ENCODE results near the gene KCTD2.
"Not testable (repeated sequence)": the region's sequence is repeated elsewhere in the genome, so short reads cannot be mapped to it uniquely, and the experiment has no call there.

KCTD2 gene

GRCh38 chr17:75051941-75052340 lies 4.9 kb downstream of the KCTD2 start:
- no peak for DNase-seq (ENCODE audit: low spot score)

DNA sequence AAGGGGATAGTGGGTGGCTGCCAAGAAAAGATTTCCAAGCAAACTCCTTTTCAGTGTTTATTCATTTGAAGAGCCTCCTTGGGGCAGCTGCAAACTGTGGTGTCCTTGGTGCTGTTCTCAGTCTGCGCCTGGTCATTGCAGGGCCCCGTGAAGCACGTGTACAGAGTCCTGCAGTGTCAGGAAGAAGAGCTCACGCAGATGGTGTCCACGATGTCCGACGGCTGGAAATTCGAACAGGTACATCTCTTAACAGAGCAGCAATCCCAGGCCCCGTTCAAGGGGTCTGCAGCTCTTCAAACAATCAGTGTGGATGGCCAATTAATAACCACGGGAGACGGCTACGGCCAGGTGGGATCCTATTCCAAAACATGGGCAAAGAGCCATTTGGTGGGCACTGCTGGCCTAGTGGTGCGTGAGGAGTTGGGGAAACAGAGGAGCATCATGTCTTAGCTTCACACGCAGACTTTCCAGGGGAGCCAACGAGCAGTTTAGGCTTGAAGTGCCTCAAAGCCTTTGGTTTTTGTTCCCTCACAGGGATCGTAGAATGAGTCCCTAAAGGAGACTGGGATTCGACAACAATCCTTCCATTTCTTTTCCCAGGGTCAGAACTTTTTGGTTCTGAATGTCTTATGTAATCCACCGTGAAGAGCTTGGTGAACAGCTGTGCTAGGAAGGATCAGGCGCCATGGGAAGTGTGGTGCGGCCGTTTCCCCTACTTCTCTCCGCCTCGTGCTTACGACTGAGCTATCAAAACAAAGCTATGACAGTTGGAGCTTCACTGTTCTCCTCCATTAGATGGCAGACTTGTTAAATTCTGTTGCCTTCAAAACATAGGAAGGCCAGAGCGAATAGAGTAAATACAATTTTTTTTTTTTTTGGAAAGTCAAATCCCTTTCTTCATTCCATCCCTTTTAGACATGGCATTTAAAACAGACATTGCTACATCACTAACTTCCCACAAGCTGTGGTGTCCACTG lies 12.6 kb downstream of the KCTD2 start:
- peak; percentile 41 for DNase-seq (ENCODE audit: low spot score)

- DNase-seq (ENCODE audit: low spot score), result no peak
Observed at GRCh38 chr17:75060434-75061054, 13.5 kb downstream of the KCTD2 start.

DNA sequence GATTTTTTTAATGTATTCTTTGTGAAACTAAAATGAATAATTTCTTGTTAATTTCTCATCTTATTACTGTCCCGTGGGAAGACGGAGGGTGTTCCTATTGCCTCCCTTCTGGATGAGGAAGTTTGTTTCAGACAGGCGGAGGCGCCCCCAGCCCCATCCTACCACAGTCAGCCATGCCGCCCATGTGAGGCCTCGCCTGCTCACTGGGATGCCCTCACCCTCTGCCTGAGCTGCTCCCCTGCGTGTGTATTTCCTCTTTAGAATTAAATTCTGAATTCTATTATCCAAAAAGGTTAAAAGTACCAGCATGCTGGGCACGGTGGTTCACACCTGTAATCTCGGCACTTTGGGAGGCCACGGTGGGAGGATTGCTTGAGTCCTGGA lies 14.0 kb downstream of the KCTD2 start:
- DNase-seq (ENCODE audit: low spot score), result no peak

GRCh38 chr17:75061618-75062017 lies 14.6 kb downstream of the KCTD2 start:
- DNase-seq (ENCODE audit: low spot score), result no peak

GRCh38 chr17:75063201-75063600 lies 16.2 kb downstream of the KCTD2 start:
- no peak for DNase-seq (ENCODE audit: low spot score)

GRCh38 chr17:75063626-75064025 lies 16.6 kb downstream of the KCTD2 start:
- DNase-seq (ENCODE audit: low spot score), result no peak

- DNase-seq (ENCODE audit: low spot score), result no peak
Observed at GRCh38 chr17:75064040-75064439, 17.0 kb downstream of the KCTD2 start.

- DNase-seq (ENCODE audit: low spot score), result no peak
Observed at GRCh38 chr17:75064460-75064859, 17.4 kb downstream of the KCTD2 start.

DNA sequence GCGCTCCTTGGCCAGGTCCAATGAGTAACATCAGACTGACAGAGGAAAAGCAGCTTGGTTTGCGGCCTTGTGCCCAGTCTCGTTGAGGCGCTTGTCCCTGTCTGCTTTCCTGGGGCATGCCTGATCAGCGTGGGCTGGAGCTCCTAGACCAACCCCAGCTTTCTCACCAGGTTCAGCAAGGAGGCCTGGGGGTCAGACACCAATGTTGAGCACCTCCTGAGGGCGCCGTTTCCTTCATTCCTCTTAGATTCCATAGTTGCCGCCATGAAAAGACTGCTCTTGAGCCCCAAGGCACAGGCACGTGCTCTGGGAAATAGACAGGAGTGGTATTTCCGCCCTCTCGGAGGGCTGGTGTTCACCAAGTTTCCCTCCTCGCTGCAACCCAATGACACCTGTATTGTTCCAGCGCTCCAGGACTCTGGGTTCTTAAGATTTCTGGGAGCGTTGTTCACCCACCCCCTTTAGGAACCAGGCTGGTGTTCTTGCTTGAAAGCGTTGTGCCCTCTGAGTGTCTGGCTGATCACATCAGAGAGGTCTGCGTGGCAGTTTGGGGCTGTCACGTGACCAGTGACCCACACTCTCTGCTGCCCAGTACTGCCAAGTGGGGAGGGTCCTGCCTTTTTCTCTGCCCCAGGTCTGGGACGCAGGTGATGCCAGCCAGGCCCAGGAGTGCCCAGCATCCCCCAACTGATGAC lies 18.0 kb downstream of the KCTD2 start:
- no peak for DNase-seq (ENCODE audit: low spot score)

DNA sequence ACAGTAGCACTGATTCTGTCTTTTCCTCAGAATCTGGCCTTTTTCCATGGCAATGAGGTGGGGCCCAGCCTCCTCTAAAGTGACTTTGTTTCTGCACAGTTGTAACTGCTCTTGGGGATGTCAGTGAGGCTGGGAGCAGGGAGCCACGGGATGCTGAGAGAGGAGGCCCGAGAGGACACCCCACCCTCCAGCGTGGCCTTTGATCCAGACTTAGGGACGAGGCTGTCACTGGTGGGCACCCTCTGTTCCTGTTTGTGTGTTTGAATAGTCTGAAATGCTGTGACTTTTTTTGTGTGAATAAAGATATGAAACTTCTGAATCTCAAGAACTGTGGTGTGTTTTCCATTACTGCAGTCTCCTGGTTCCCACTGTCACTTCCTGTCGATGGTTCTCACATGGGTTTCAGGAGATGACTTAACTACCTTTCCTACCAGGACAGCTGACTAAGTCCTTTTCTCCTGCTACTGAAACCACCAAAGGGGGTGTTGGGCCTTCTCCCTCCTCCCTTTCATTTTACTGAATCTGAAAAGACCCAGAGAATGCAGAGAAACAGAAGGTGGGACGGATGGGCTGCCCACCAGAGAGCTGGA lies 18.6 kb downstream of the KCTD2 start:
- no peak for DNase-seq (ENCODE audit: low spot score)

DNA sequence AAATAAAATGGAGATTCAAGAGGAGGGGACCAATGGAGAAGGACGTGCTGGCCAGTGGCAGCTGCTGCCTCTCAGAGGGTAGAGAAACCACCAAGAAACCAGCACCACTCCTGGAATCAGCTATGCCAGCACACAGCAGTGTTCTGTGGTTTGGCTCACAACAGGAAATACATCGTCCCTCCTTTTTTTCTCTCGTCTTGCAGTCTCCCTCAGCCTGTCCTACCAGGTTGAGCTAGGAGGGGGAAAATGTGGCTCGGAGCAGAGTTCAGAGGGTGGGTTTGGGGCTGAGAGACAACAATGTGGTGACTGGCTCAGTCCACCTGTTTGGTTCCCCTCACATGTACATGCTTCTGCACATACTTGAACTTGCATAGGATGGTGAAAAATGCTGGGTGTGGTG lies 20.8 kb downstream of the KCTD2 start:
- no peak for DNase-seq (ENCODE audit: low spot score)

DNA sequence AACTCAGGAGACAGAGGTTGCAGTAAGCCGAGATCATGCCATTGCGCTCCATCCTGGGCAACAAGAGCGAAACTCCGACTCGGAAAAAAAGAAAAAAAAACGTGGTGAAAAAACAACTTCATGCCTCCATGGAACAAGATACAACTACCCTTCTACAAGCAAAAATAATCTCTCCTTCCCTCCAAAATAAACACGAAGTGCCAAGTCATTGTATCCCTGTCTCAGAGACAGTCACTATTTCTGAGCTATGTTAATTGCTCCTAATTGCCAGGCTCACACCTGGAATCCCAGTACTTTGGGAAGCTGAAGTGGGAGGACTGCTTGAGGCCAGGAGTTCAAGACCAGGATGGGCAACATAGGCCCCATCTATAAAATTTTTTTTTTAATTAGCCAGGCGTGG lies 21.7 kb downstream of the KCTD2 start:
- no peak for DNase-seq (ENCODE audit: low spot score)

GRCh38 chr17:75069783-75070182 lies 22.8 kb downstream of the KCTD2 start:
- DNase-seq (ENCODE audit: low spot score), result no peak

DNA sequence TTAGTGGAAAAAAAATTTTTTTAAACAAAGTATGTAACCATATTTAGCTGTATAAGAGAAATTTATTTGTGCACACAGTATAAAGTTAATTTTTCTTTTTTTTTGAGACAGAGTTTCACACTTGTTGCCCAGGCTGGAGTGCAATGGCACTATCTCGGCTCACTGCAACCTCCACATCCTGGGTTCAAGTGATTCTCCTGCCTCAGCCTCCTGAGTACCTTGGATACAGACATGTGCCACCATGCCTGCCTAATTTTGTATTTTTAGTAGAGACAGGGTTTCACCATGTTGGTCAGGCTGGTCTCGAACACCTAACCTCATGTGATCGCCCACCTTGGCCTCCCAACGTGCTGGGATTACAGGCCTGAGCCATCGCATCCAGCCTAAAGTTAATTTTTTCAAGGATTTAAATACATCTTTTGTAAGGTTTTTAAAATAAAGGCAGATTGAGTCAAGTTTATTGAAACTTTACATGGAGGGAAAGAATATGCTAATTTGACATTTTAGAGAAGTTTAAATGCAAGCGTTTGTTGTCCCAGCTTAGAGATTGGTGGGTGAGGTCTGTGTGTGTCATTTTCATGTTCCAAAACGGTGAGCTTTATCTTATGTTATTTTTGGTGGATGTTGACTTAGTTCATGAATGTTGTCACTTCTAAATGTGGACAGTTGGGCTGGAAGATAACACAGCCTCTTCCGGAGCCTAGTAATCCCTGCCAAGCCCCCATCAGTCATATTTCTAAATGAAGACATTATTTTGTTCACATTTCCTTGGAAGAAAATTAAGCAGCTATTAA lies 24.6 kb downstream of the KCTD2 start:
- DNase-seq (ENCODE audit: low spot score), result not testable (repeated sequence)

GRCh38 chr17:75072909-75073308 lies 25.9 kb downstream of the KCTD2 start:
- not testable (repeated sequence) for DNase-seq (ENCODE audit: low spot score)

DNA sequence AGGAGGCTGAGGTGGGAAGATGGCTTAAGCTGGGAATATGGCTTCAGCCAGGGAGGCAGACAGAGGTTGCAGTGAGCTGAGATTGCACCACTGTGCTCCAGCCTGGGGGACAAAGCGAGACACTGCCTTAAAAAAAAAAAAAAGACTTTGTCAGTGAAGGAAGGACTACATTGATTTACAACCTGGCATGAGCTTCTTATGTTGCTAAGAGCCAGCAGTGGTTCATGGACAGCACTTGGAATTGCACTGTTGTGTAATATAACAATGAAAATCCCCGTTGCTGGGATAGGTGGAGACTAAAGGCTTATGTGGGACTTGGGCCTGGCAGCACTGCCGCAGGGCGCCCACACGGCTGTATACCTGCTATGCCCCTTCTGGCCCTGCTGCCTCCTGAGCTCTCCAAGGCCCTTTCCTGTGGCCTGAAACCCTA lies 26.6 kb downstream of the KCTD2 start:
- DNase-seq (ENCODE audit: low spot score), result no peak

DNA sequence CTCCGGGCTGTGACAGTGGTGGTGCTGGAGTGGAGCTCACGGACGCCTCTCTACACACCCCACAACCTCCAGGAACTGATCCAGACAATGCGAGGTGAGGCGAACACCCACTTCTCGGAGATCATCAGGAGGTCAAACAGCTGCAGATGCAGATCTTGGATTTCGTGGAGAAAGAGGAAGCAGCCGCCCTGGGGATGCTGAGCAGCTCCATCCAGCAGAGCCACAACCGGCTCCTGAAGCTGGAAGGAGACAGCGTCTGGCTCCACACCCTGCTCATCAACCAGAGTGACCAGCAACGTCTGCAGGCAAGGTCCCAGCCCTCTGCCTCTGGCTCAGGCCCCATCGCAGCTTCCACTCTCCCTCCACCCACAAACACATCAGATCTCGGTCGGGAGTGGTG lies 27.5 kb downstream of the KCTD2 start:
- DNase-seq (ENCODE audit: low spot score), result no peak

DNA sequence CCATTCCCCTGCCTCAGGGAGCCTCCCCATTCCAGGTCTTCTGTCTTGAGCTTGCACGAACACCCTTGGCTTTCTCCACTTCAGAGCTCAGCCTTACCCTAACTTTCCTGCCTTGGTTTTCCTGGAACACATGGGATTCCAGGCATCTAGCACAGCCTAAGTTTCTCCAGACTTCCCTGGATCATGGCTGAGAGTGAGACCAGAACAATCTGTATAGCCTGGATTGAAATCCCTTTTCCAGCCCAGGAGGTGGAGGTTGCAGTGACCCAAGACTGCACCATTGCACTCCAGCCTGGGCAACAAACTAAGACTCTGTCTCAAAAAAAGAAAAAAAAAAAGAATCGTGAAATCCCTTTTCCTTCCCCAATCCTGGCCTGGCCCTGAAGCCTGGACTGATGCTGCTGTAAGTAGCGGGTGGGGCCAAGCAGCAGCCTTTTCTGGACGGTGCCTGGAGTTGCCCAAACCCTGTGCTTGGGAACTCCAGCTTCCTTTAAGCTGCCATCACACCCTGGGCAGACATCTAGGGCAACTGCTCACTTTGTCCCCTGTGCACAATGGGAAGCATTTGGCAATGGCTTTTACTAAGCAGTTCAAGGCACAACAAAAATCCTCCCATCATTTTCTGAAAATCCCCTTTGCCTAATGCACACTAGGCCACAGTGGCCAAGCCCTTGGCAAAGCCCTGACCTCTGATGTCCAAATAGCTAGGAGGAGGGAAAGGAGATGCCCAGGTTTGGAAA lies 28.7 kb downstream of the KCTD2 start:
- DNase-seq (ENCODE audit: low spot score), result no peak

GRCh38 chr17:75077072-75077495 lies 30.1 kb downstream of the KCTD2 start:
- DNase-seq (ENCODE audit: low spot score), result peak; percentile 84
